HUDEP-2 (cell line): ENCODE results near the gene TMEM132C.

Source experiments
- DNase-seq, 76 experiments: peaks; one replicate each; lab custom pipeline; 2025; ENCODE audit not compliant: unreplicated experiment in 76 of 76; lab: John Stamatoyannopoulos, UW

TMEM132C gene

GRCh38 chr12:128644664-128645296 lies 377.8 kb downstream of the TMEM132C start:
- peak in 13 of 76 experiments; percentile 0 to 13 (median 4) for DNase-seq

- DNase-seq: no peak
Measured at GRCh38 chr12:128649902-128650301, 382.9 kb downstream of the TMEM132C start.

GRCh38 chr12:128652136-128652751 lies 385.3 kb downstream of the TMEM132C start:
- no peak for DNase-seq

GRCh38 chr12:128654468-128654867 lies 387.5 kb downstream of the TMEM132C start:
- no peak for DNase-seq

GRCh38 chr12:128657378-128657777 lies 390.4 kb downstream of the TMEM132C start:
- no peak for DNase-seq

- DNase-seq: no peak
Measured at GRCh38 chr12:128660532-128661225, 393.7 kb downstream of the TMEM132C start.

- no peak for DNase-seq
Measured at GRCh38 chr12:128661226-128661569, 394.2 kb downstream of the TMEM132C start.

- DNase-seq: no peak
Measured at GRCh38 chr12:128662101-128662500, 395.1 kb downstream of the TMEM132C start.

- no peak for DNase-seq
Measured at GRCh38 chr12:128664501-128664900, 397.5 kb downstream of the TMEM132C start.

- no peak for DNase-seq
Measured at GRCh38 chr12:128667193-128667592, 400.2 kb downstream of the TMEM132C start.

GRCh38 chr12:128671528-128672042 lies 404.6 kb downstream of the TMEM132C start:
- peak in 1 of 76 experiments; percentile 6 for DNase-seq

- DNase-seq: no peak
Measured at GRCh38 chr12:128672428-128672827, 405.5 kb downstream of the TMEM132C start.

GRCh38 chr12:128672893-128673292 lies 405.9 kb downstream of the TMEM132C start:
- no peak for DNase-seq

- DNase-seq: no peak
Measured at GRCh38 chr12:128675576-128675975, 408.6 kb downstream of the TMEM132C start.

GRCh38 chr12:128680555-128680954 lies 413.6 kb downstream of the TMEM132C start:
- DNase-seq: no peak

- no peak for DNase-seq
Measured at GRCh38 chr12:128682548-128683275, 415.7 kb downstream of the TMEM132C start.

- no peak for DNase-seq
Measured at GRCh38 chr12:128684352-128684751, 417.4 kb downstream of the TMEM132C start.

- DNase-seq: no peak
Measured at GRCh38 chr12:128685903-128686475, 419.0 kb downstream of the TMEM132C start.

GRCh38 chr12:128687851-128688250 lies 420.9 kb downstream of the TMEM132C start:
- no peak for DNase-seq

- no peak for DNase-seq
Measured at GRCh38 chr12:128690641-128691040, 423.7 kb downstream of the TMEM132C start.

GRCh38 chr12:128693115-128693514 lies 426.1 kb downstream of the TMEM132C start:
- DNase-seq: no peak
